Ovary (tissue), 9 donors: ENCODE measurements around the gene HABP4. TPM values are rescaled to one million over a fixed set of nuclear protein-coding genes. Genes with fewer than 3 reads are reported as not detected.

Experiments
- DNase-seq, 5 donors: peaks; one replicate each; pipeline ENCODE4 v3.0.0-alpha.2; 2019 to 2020
- H3K27ac ChIP-seq, 2 donors: fragments of 200-600 bp; one replicate each; pipeline versions ENCODE4 v1.5.1 to v1.8.0; 2019 to 2022
- H3K27me3 ChIP-seq: fragments of 200-600 bp; one replicate; pipeline ENCODE4 v1.8.0; 2022
- H3K36me3 ChIP-seq: fragments of 200-600 bp; sonication (generic); one replicate; pipeline ENCODE4 v1.5.1; 2019
- H3K4me1 ChIP-seq: one replicate; pipeline ENCODE4 v1.8.1; 2013; ENCODE audit warnings: mild to moderate bottlenecking, moderate library complexity; ENCODE audit not compliant: insufficient read depth
- H3K4me3 ChIP-seq: fragments of 200-600 bp; sonication (generic); one replicate; pipeline ENCODE4 v1.5.1; 2017
- H3K9me3 ChIP-seq, 2 donors: fragments of 200-600 bp in 1 of 2; sonication (generic) in 1 of 2; one replicate each; pipeline versions ENCODE4 v1.5.1 to v1.8.1; 2013 to 2019; ENCODE audit warnings: mild to moderate bottlenecking in 1 of 2, moderate library complexity in 1 of 2
- CTCF ChIP-seq, 3 donors: fragments of 450-650 bp in 2 of 3; fragments of 200-600 bp in 1 of 3; IDR thresholded peaks; one replicate each; pipeline versions ENCODE4 v1.5.1 to v1.8.0; 2016 to 2022; ENCODE audit warnings: antibody characterized with exemption in 3 of 3, mild to moderate bottlenecking in 1 of 3
- EP300 ChIP-seq: sonication (generic); formaldehyde crosslinking; IDR thresholded peaks from one replicate; pipeline ENCODE4 v1.6.1; 2017; ENCODE audit warnings: antibody characterized with exemption
- POLR2A ChIP-seq: fragments of 450-650 bp; IDR thresholded peaks from one replicate; pipeline ENCODE4 v1.6.1; 2017; ENCODE audit warnings: antibody characterized with exemption, mild to moderate bottlenecking, moderate library complexity
- WGBS, 3 donors: extraction: QIAGEN DNeasy Blood & Tissue Kit in 1 of 3; methylation state at CpG; one replicate each; pipeline versions ENCODE4 v1.1.5 to v1.1.7; 2013 to 2017; 5-methylcytosine and 5-hydroxymethylcytosine counted together
- intact Hi-C, 4 donors: fragments of 100-400 bp; cut with DNase I; formaldehyde crosslinking; loops; one replicate each; pipeline versions ENCODE4 v1.11.0 to v1.15.1; 2022 to 2023
- polyA plus RNA-seq, 2 donors: library from polyadenylated mRNA; stranded (reverse); fragments of 200-250 nt in 1 of 2; fragments of 350-450 nt in 1 of 2; fragmentation: Illumina TruSeq in 1 of 2; extraction: RNeasy Lipid Tissue Mini Kit (QIAGEN cat#74804) in 1 of 2; gene quantifications; one replicate each; pipeline ENCODE4 v1.2.3, GENCODE V29; 2013 to 2014
- total RNA-seq, 7 donors: library from RNA; depleted of rRNA in 2 of 7; stranded (reverse); fragments of >200 nt in 2 of 7; fragmentation: NEBNext Ultra II Directional in 3 of 7; extraction: Animal tissue kit (Norgen Biotek cat#: 25700) in 3 of 7; gene quantifications; one replicate each; pipeline versions ENCODE4 v1.1.0 to v1.2.4, GENCODE V29; 2016 to 2023
- donor health status: DM: no; HTN: no; CAD: no; lungs with moderate emphysema.
- donor health status: DM: no; HTN: no; CAD: no.
- donor health status: Bipolar disorder and iron deficiency.
- donor health status: DM: yes; HTN: yes; CAD: no.
- donor health status: DM: no; HTN: no; CAD: no.
- donor health status: DM: yes; HTN: yes; CAD: no.

The HABP4 gene
- total and polyA plus RNA-seq, 9 donors, result 10.3 to 23.4 (median 19.2) TPM

- no peaks in the 10 kb centered on the region for H3K9me3 ChIP-seq
- intact Hi-C loops, result no loop called here
- WGBS, 3 donors, result 84 to 88% (median 86%) methylated on average over 12 of the region's 12 CpGs
- no peaks in the 10 kb centered on the region for H3K27me3 ChIP-seq
- no peak for TF ChIP-seq EP300
- no peak for TF ChIP-seq POLR2A
- TF ChIP-seq CTCF (IDR thresholded peaks at IDR 0.05), result no peak
- H3K4me3 ChIP-seq, result no peak overlapping the region
- DNase-seq, result no peak
- no peak overlapping the region for H3K27ac ChIP-seq
- no peaks in the 10 kb centered on the region for H3K36me3 ChIP-seq
- peaks cover 4% of the 10 kb centered on the region for H3K4me1 ChIP-seq
Observed at GRCh38 chr9:96489482-96489979, 39.6 kb downstream of the HABP4 start.

- Histone ChIP-seq H3K4me1 (peaks cover 4% of the 10 kb centered on the region), H3K36me3 (no peaks in the 10 kb centered on the region), H3K27me3 (no peaks in the 10 kb centered on the region), H3K9me3 (no peaks in the 10 kb centered on the region), H3K4me3 (no peak overlapping the region), H3K27ac (no peak overlapping the region)
- intact Hi-C loops, result no loop called here
- no peak for DNase-seq
- TF ChIP-seq EP300 (no peak), POLR2A (no peak), CTCF (IDR thresholded peaks at IDR 0.05) (no peak)
- 91 to 93% (median 91%) methylated on average over 10 of the region's 10 CpGs for WGBS, 3 donors
Observed at GRCh38 chr9:96490534-96491078, 40.6 kb downstream of the HABP4 start.

- no peaks in the 10 kb centered on the region for H3K27me3 ChIP-seq
- H3K27ac ChIP-seq, result no peak overlapping the region
- intact Hi-C loops, result no loop called here
- no peak for TF ChIP-seq EP300
- no peak for TF ChIP-seq POLR2A
- no peak for TF ChIP-seq CTCF (IDR thresholded peaks at IDR 0.05)
- H3K4me3 ChIP-seq, result no peak overlapping the region
- H3K9me3 ChIP-seq, result no peaks in the 10 kb centered on the region
- 75 to 82% (median 81%) methylated on average over 10 of the region's 10 CpGs for WGBS, 3 donors
- H3K4me1 ChIP-seq, result peaks cover 4% of the 10 kb centered on the region
- DNase-seq, result no peak
- H3K36me3 ChIP-seq, result no peaks in the 10 kb centered on the region
Observed at GRCh38 chr9:96491079-96491879, 41.3 kb downstream of the HABP4 start.

- no peaks in the 10 kb centered on the region for H3K4me1 ChIP-seq
- H3K36me3 ChIP-seq, result no peaks in the 10 kb centered on the region
- intact Hi-C loops, result no loop called here
- H3K4me3 ChIP-seq, result no peak overlapping the region
- TF ChIP-seq EP300 (no peak), CTCF (IDR thresholded peaks at IDR 0.05) (no peak), POLR2A (no peak)
- WGBS, 3 donors, result 91 to 95% (median 91%) methylated on average over 17 of the region's 17 CpGs
- no peak for DNase-seq
- no peaks in the 10 kb centered on the region for H3K27me3 ChIP-seq
- H3K27ac ChIP-seq, result no peak overlapping the region
- no peaks in the 10 kb centered on the region for H3K9me3 ChIP-seq
Observed at GRCh38 chr9:96491880-96492525, 42.0 kb downstream of the HABP4 start.
